NCI-H128 (cell line): Measurements from ENCODE around the gene SLC36A3.
"Not testable (repeated sequence)": the region's sequence is repeated elsewhere in the genome, so short reads cannot be mapped to it uniquely, and the experiment has no call there.

Source experiments
- DNase-seq: peaks from one replicate; lab custom pipeline; 2025; ENCODE audit not compliant: unreplicated experiment; lab: John Stamatoyannopoulos, UW

The SLC36A3 gene

GRCh38 chr5:151309266-151309665 lies 5.7 kb upstream of the SLC36A3 start:
- DNase-seq: not testable (repeated sequence)

- DNase-seq: no peak
These were observed 5.3 kb downstream of the SLC36A3 start for GRCh38 chr5:151298063-151298855.

- no peak for DNase-seq
These were observed 6.6 kb downstream of the SLC36A3 start for GRCh38 chr5:151296974-151297373.

DNA sequence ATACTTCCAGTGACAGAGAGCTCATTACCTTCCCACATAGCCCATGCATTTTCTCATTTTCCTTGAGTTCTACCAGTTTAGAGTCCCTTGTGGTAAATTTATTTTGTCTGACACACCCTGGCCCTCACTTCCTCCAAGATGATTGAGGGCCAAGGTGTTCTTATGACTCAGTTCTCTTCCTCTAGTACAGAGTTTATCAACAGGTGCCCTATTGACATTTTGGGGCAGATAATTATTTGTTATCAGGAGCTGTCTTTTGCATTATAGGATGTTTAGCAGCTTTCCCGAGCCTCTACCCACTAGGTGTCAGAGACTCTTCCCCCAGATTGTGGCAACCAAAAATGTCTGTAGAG lies 7.1 kb downstream of the SLC36A3 start:
- no peak for DNase-seq

DNA sequence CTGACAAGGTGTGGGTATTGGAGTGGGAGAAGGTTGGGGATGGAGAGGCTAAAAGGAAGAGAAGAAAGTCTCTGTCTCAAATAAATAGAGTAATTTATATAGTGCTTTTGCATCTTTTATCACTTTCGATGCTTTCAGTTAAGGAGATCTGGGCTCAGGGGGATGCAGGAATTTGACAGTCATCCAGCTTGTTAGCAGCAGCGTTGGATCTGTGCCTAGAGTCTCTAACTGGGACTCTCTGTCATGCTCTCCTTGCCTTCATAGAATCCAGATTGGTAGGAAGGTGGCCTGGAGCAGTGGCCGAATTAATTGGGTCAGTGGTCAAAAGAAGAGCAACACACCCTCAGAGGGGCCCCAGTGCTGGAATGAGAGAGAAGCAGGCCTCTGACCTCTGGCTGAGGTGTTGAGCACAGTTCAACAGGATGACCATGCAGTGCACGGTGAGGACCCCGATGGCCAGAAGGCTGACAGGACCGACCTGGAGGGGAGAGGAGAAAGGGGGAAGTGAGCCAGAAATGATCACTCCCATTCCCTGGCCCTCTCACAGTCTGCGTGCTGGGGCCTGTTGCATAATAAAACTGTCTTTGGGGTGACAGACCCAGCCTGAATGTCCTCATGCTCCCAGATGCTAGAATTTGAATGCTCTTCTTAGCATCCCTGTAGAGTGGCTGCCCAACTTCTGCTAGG lies 7.6 kb downstream of the SLC36A3 start:
- DNase-seq: no peak

DNA sequence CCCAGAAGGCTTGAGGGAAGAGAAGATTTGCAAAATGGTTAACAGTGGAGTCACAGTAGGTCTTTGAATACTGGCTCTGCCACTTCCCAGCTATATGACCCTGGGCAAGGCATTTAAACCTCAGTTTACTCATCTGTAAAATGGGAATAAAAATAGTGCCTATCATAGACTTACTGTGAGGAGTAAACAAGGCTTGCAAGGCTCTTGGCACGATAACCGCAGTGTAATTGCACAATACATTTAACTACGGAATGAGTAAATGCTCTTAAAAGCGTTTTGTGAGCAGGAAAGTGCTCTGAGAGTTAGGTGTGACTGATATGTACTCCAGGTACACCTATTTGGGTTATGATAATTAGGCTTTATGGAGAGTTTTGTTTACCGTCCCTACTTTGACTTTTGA lies 8.4 kb downstream of the SLC36A3 start:
- no peak for DNase-seq

DNA sequence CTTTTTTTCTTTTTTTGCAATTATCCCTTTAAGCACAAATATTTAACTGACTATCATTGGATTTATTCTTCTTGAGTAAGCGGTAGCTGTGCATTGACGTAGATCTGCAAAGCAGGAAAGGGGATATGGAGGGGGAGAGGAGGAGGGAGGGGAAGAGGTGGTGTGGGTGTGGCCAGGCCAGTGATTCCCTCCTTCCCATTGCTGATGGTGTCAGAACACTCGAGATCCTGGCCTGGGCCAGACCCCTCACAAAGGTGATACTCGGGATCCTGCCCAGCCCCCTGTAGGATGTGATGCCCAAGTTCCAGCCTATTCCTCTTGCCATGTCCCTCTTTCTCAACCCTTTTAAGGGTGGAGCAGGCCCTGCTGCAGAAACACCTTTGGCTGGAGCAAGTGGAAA lies 9.9 kb downstream of the SLC36A3 start:
- DNase-seq: no peak

DNA sequence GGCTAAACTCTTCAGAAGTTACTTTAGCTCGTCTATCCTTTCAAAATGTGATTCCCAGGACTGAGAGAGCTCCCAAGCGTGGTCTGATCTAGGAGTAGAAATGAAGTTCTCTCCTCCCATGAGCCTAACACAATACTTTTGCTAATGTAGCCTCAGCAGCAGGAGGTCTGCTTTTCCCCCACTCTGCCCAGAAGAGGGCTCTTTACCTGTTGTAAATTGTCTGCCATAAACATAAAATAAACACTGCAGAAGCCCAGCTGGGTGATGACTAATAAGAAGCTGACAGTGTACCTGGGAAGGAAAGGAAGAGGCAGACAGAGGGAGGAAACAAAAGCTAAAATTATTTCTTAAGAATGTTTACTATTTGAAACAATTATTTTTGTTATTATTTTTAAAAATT lies 15.4 kb downstream of the SLC36A3 start:
- DNase-seq: no peak

GRCh38 chr5:151286246-151286645 lies 17.3 kb downstream of the SLC36A3 start:
- no peak for DNase-seq

GRCh38 chr5:151285683-151286082 lies 17.9 kb downstream of the SLC36A3 start:
- no peak for DNase-seq

GRCh38 chr5:151284392-151284967 lies 19.1 kb downstream of the SLC36A3 start:
- DNase-seq: no peak

DNA sequence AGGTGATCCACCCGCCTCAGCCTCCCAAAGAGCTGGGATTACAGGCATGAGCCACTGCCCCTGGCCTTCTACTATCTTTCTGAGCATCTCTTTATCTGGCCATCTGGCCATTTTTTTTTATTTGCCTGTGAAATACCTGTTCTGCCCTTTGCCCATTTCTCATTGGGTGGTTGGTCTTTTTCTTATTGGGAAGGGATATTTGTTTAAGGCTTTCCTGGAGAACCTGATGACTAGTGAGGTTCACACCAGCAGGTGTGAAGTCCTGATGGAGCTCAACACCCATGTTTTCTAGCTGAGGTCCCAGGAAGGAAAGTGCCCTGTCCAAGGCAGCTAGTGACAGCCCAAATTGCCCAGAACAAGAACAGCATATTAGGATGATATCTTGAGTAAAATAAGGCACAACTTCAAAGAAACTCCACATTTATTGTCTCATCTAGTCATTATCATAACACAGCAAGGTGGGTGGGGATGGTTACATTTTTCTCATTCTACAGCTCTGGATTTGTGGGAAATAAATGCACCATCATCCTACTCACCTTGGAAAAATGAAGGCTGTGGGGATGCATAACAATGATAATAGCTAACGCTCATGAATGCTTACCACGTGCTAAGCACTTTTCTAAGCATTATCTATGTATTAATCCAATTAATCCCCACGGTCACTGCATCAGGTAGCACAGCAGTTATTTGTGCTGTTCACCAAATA lies 20.3 kb downstream of the SLC36A3 start:
- no peak for DNase-seq

DNA sequence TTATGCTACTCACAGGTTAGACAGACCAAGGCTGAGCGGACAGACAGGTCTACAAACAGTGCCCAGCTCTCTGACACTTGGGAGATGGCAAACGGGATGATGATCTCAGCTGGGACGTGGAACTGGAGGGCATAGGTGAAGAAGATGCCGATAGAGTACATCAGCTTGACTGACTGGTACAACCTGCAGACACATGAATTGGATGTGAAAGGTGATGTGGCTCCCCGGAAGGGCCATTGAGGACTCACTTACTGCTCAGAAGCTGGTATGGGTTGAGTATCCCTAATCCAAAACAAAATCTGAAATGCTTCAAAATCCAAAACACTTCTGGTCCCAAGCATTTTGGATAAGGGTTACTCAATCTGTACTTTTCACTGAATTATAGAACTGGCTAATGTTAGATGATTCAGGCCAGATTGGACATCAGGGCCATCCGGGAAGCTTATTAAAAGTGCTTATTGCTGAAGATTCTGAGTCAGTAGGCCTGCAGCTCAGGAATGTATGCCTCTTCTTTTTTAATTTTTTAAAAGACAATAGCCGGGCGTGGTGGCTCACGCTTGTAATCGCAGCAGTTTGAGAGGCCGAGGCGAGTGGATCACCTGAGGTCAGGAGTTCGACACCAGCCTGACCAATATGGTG lies 22.4 kb downstream of the SLC36A3 start:
- DNase-seq: no peak

DNA sequence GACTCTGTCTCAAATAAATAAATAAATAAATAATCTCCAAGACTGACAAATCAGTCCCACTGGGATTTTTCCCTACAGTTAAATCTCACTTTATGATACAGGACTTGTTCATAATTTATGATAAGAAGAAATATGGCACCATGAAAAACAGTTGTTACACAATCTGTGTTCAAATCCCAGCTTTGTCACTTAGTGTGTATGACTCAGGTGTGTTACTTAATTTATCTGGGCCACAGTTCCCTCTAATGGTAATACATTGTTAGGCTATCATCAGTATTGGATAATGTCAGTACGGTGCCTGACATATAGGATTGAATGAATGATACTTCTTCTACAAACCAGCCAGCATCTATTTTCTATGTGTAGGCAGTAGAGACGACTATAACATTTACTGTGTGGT lies 23.1 kb downstream of the SLC36A3 start:
- DNase-seq: no peak

- DNase-seq: no peak
These were observed 24.7 kb downstream of the SLC36A3 start for GRCh38 chr5:151278845-151279244.

- DNase-seq: no peak
These were observed 27.8 kb downstream of the SLC36A3 start for GRCh38 chr5:151275803-151276202.

DNA sequence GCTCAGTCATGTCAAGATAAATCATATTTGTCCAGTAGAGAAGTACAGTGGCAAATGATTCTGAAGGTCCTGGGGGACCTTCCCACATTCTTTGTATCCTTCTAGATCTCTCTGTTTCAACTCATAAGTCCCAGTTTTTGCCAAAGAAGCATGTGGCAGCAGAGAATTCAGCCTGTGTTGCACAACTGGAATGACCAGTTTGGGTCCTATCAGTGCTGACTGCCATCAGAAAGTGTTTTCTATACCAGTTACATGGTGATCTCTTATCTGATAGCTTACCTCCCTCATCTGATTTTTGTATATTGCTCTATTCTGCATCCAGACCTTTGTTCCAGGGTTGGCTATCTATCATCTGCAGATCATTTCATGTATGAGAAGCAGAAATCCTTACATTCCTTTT lies 28.9 kb downstream of the SLC36A3 start:
- DNase-seq: no peak

DNA sequence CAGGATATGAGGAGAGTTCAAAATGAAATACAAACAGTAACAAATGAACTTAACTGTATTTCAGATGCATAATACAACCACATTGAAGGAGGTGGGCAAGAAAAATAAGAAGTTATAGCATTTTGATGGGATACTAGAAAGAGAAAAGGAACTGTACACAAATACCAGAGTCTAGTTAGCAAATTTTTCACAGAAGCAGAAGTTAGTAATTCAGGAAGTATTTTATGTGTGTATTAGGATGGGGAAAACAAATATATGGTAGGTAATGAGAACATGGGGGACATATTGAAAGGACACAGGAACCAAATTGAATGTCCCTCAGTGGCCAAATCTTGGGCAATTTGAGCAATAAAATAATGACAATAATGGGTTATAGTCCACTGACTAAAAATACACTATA lies 32.2 kb downstream of the SLC36A3 start:
- DNase-seq: no peak

- no peak for DNase-seq
These were observed 33.0 kb downstream of the SLC36A3 start for GRCh38 chr5:151270599-151270998.

- no peak for DNase-seq
These were observed 35.9 kb downstream of the SLC36A3 start for GRCh38 chr5:151267491-151268260.

DNA sequence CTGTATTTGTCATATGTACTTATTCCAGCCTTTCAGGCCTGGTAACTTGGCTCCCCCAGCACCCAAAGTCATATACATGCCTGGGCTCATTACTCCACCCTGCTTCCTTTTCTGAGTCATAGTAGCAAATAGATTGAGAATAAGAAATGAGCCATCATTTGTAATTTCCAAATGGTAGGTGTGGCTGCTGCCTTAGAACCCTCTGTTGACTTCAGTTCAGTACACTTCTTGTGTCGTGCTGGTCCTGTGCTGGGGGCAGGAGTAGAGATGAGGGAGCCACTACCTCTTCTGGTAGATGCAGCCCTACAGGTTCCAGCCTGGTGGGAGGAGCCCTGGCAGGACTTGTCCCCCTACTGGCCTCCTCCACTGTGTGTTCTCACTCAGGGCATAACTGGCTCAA lies 39.5 kb downstream of the SLC36A3 start:
- no peak for DNase-seq
